ENCODE measurements around the gene TTN. TPM values are rescaled to one million over a fixed set of nuclear protein-coding genes. Genes with fewer than 3 reads are reported as not detected.

TTN gene
- total RNA-seq, 1 donor from 2014 or later, result 7.6 TPM

GRCh38 chr2:178644919-178645318 lies 162.3 kb downstream of the TTN start:
- H3K9me3 ChIP-seq, result no peaks in the 10 kb centered on the region
- no peaks in the 10 kb centered on the region for H3K36me3 ChIP-seq
- TF ChIP-seq CTCF (IDR thresholded peaks at IDR 0.05), result no peak

GRCh38 chr2:178641498-178641897 lies 165.7 kb downstream of the TTN start:
- no peak for DNase-seq (ENCODE audit: low spot score in 2 of 2)
- intact Hi-C loops (cut with DNase I), result no loop called here
- no peaks in the 10 kb centered on the region for H3K4me1 ChIP-seq
- H3K36me3 ChIP-seq, result no peaks in the 10 kb centered on the region
- H3K4me3 ChIP-seq, result no peak overlapping the region
- TF ChIP-seq CTCF (IDR thresholded peaks at IDR 0.05), result no peak
- H3K27ac ChIP-seq, result no peak overlapping the region
- H3K9me3 ChIP-seq, result no peaks in the 10 kb centered on the region
- no peaks in the 10 kb centered on the region for H3K27me3 ChIP-seq

More at GRCh38 chr2:178644919-178645318, 162.3 kb downstream of the TTN start:
- Histone ChIP-seq H3K27ac (no peak overlapping the region), H3K4me1 (no peaks in the 10 kb centered on the region), H3K27me3 (no peaks in the 10 kb centered on the region), H3K4me3 (no peak overlapping the region)
- intact Hi-C loops (cut with DNase I), result no loop called here
- DNase-seq (ENCODE audit: low spot score in 2 of 2), result no peak

GRCh38 chr2:178635897-178636296 lies 171.3 kb downstream of the TTN start:
- Histone ChIP-seq H3K4me3 (no peak overlapping the region), H3K36me3 (no peaks in the 10 kb centered on the region), H3K4me1 (no peaks in the 10 kb centered on the region), H3K9me3 (no peaks in the 10 kb centered on the region), H3K27ac (no peak overlapping the region), H3K27me3 (no peaks in the 10 kb centered on the region)
- intact Hi-C loops (cut with DNase I), result no loop called here
- no peak for TF ChIP-seq CTCF (IDR thresholded peaks at IDR 0.05)
- DNase-seq (ENCODE audit: low spot score in 2 of 2), result no peak

GRCh38 chr2:178632729-178633128 lies 174.5 kb downstream of the TTN start:
- H3K36me3 ChIP-seq, result no peaks in the 10 kb centered on the region

GRCh38 chr2:178630581-178630980 lies 176.6 kb downstream of the TTN start:
- Histone ChIP-seq H3K36me3 (no peaks in the 10 kb centered on the region), H3K27me3 (no peaks in the 10 kb centered on the region), H3K4me1 (no peaks in the 10 kb centered on the region), H3K9me3 (no peaks in the 10 kb centered on the region), H3K4me3 (no peak overlapping the region), H3K27ac (no peak overlapping the region)
- intact Hi-C loops (cut with DNase I), result no loop called here
- no peak for TF ChIP-seq CTCF (IDR thresholded peaks at IDR 0.05)
- DNase-seq (ENCODE audit: low spot score in 2 of 2), result no peak

More at GRCh38 chr2:178632729-178633128, 174.5 kb downstream of the TTN start:
- Histone ChIP-seq H3K9me3 (no peaks in the 10 kb centered on the region), H3K4me1 (no peaks in the 10 kb centered on the region), H3K27me3 (no peaks in the 10 kb centered on the region), H3K4me3 (no peak overlapping the region), H3K27ac (no peak overlapping the region)
- no peak for DNase-seq (ENCODE audit: low spot score in 2 of 2)
- no peak for TF ChIP-seq CTCF (IDR thresholded peaks at IDR 0.05)
- intact Hi-C loops (cut with DNase I), result no loop called here

- Histone ChIP-seq H3K27me3 (no peaks in the 10 kb centered on the region), H3K36me3 (no peaks in the 10 kb centered on the region), H3K4me3 (no peak overlapping the region), H3K4me1 (no peaks in the 10 kb centered on the region), H3K9me3 (no peaks in the 10 kb centered on the region), H3K27ac (no peak overlapping the region)
- DNase-seq (ENCODE audit: low spot score in 2 of 2), result no peak
- TF ChIP-seq CTCF (IDR thresholded peaks at IDR 0.05), result no peak
- intact Hi-C loops (cut with DNase I), result no loop called here
Measured at GRCh38 chr2:178629463-178629862, 177.8 kb downstream of the TTN start.

All from ascending aorta (tissue), 2 donors.